ENCODE data around the gene UNC5C. TPM values are rescaled to one million over a fixed set of nuclear protein-coding genes. Genes with fewer than 3 reads are reported as not detected.

UNC5C gene
- polyA plus RNA-seq, 1 experiment, result not detected

DNA sequence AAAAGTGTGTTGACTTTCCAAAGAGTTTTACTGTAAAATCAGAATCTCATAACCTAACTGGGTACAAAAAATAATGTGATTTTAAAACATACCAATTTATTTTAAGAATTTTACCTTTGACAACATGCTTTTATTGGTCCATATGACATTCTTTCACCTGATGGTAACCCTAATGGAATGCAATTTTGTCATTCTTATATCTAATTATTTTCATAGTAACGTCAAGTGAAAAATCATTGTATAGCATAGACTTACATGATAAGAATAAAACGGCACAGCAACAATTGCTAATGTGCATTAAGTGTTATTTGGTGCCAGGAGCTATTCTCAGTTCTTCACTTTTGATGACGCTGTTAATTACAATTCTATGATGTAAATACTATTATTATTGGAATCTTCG is 13.6 kb downstream of the UNC5C start:
- Histone ChIP-seq H3K36me3 (ENCODE audit: control insufficient read depth, insufficient read depth, low read length) (no peaks in the 10 kb centered on the region), H3K27me3 (ENCODE audit: control insufficient read depth, insufficient read depth, low read length) (no peaks in the 10 kb centered on the region), H3K4me3 (ENCODE audit: low read depth, low read length) (no peak overlapping the region)
- DNase-seq (ENCODE audit: low read depth), result no peak
- TF ChIP-seq, protein P1, sequence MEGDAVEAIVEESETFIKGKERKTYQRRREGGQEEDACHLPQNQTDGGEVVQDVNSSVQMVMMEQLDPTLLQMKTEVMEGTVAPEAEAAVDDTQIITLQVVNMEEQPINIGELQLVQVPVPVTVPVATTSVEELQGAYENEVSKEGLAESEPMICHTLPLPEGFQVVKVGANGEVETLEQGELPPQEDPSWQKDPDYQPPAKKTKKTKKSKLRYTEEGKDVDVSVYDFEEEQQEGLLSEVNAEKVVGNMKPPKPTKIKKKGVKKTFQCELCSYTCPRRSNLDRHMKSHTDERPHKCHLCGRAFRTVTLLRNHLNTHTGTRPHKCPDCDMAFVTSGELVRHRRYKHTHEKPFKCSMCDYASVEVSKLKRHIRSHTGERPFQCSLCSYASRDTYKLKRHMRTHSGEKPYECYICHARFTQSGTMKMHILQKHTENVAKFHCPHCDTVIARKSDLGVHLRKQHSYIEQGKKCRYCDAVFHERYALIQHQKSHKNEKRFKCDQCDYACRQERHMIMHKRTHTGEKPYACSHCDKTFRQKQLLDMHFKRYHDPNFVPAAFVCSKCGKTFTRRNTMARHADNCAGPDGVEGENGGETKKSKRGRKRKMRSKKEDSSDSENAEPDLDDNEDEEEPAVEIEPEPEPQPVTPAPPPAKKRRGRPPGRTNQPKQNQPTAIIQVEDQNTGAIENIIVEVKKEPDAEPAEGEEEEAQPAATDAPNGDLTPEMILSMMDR (IDR thresholded peaks at IDR 0.05; ENCODE audit: insufficient read depth, low read depth, low read length), result no peak
- POLR2A ChIA-PET, result no interaction called here
- CTCF ChIA-PET, result no interaction called here

DNA sequence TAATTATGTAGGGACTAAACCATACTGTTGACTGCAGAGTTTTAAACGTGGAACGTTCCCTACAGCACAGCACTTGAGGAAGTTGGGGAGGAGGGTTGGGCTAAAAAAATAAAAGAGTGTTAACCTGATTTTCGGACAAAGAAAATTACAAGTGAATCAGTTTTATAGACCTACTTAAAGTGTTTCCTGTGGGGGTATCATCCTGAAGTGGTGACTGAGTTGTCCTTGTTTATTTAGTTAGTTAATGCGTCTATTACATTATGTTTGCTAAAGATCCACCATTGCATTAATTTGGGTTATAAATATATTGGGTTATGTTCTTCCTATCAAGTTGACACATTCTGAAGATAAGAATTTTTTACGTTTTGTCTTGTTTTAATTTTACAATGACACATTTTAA is 14.7 kb downstream of the UNC5C start:
- CTCF ChIA-PET, result no interaction called here
- POLR2A ChIA-PET, result no interaction called here
- TF ChIP-seq, protein P1 (IDR thresholded peaks at IDR 0.05; ENCODE audit: insufficient read depth, low read depth, low read length), result no peak
- Histone ChIP-seq H3K36me3 (ENCODE audit: control insufficient read depth, insufficient read depth, low read length) (no peaks in the 10 kb centered on the region), H3K4me3 (ENCODE audit: low read depth, low read length) (no peak overlapping the region), H3K27me3 (ENCODE audit: control insufficient read depth, insufficient read depth, low read length) (no peaks in the 10 kb centered on the region)
- no peak for DNase-seq (ENCODE audit: low read depth)

DNA sequence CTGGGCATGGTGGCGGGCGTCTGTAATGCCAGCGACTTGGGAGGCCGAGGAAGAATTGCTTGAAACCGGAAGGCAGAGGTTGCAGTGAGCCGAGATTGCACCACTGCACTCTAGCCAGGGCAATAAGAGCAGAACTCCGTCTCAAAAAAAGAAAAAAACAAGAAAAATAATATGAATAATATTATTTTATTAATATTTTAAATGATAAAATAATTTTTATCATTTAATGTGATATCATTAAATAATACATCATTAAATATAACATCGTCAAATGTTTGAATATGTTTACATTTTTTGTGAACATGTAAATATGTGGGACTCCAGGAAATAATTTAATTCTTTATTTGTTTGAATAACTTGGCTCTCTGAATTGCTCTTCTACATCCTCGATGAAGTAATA is 15.5 kb downstream of the UNC5C start:
- H3K36me3 ChIP-seq (ENCODE audit: control insufficient read depth, insufficient read depth, low read length), result no peaks in the 10 kb centered on the region
- TF ChIP-seq, protein P1 (IDR thresholded peaks at IDR 0.05; ENCODE audit: insufficient read depth, low read depth, low read length), result no peak
- CTCF ChIA-PET, result no interaction called here
- POLR2A ChIA-PET, result no interaction called here
- DNase-seq (ENCODE audit: low read depth), result no peak
- H3K4me3 ChIP-seq (ENCODE audit: low read depth, low read length), result no peak overlapping the region
- no peaks in the 10 kb centered on the region for H3K27me3 ChIP-seq (ENCODE audit: control insufficient read depth, insufficient read depth, low read length)

DNA sequence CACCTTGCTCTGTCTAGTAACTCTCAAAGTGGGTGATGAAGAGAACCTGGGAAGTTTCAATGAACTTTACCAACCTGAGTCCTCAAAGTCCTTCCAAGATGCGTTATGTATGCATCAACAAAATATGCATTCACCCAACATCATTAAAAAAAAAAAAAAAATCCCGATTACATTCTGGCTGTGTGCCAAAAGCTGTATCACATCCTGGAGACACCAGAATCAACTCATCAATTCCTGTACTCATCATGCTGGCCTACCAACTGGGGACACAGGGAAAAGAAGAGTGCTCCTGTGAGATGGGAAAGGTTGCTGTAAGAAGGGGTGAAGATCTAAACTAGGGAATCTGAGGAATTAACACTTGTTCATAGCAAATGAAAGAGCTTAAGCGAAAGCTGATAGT is 16.5 kb downstream of the UNC5C start:
- Histone ChIP-seq H3K4me3 (ENCODE audit: low read depth, low read length) (no peak overlapping the region), H3K36me3 (ENCODE audit: control insufficient read depth, insufficient read depth, low read length) (no peaks in the 10 kb centered on the region), H3K27me3 (ENCODE audit: control insufficient read depth, insufficient read depth, low read length) (no peaks in the 10 kb centered on the region)
- CTCF ChIA-PET, result no interaction called here
- DNase-seq (ENCODE audit: low read depth), result no peak
- TF ChIP-seq, protein P1 (IDR thresholded peaks at IDR 0.05; ENCODE audit: insufficient read depth, low read depth, low read length), result no peak
- POLR2A ChIA-PET, result no interaction called here

DNA sequence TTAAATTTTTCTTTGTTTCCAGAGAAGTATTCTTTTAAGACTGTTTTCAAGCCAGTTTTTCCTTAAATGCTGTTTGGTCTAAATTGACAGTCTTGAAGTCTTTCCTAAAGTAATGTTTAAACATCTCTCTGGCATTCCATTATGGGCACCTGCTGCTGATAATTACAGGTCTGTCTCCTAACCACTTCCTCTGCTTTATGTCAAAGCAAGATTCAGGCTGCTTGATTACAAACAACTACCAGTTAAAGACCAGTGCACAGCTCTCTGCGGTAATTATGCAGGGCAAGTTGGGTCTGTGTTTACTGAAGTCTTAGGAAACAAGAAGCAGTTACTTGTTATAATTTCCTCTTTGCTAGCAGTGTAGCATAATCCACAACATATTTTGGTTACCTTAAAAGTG is 17.6 kb downstream of the UNC5C start:
- Histone ChIP-seq H3K27me3 (ENCODE audit: control insufficient read depth, insufficient read depth, low read length) (no peaks in the 10 kb centered on the region), H3K36me3 (ENCODE audit: control insufficient read depth, insufficient read depth, low read length) (no peaks in the 10 kb centered on the region), H3K4me3 (ENCODE audit: low read depth, low read length) (no peak overlapping the region)
- no peak for DNase-seq (ENCODE audit: low read depth)
- POLR2A ChIA-PET, result no interaction called here
- CTCF ChIA-PET, result no interaction called here
- TF ChIP-seq, protein P1 (IDR thresholded peaks at IDR 0.05; ENCODE audit: insufficient read depth, low read depth, low read length), result no peak
